ENCODE data around the gene HSPA1A. TPM values are rescaled to one million over a fixed set of nuclear protein-coding genes. Genes with fewer than 3 reads are reported as not detected.

Gene HSPA1A
- total and polyA plus RNA-seq, 9 of the 15 experiments (the other 6 are each of a cell fraction or from before 2014, with no cell fraction given), result 2.2 to 273 (median 107) TPM

- TF ChIP-seq HBP1 (CRISPR knock-in tag; IDR thresholded peaks at IDR 0.05) (peak; percentile 70; the same call in 1 of the 2 replicates), PHTF2 (CRISPR knock-in tag; IDR thresholded peaks at IDR 0.05) (peak; percentile 91; the same call in 1 of the 2 replicates), PKNOX1 (IDR thresholded peaks at IDR 0.05) (no peak), GTF2B (IDR thresholded peaks at IDR 0.05; ENCODE audit: extremely low read depth, insufficient read length) (no peak), NFIX (CRISPR knock-in tag; IDR thresholded peaks at IDR 0.05; ENCODE audit: low read depth) (no peak), HCFC1 (IDR thresholded peaks at IDR 0.05; ENCODE audit: low read depth, low read length) (peak; percentile 57), NFRKB (IDR thresholded peaks at IDR 0.05; ENCODE audit: low read depth) (no peak), GABPB1 (CRISPR knock-in tag; IDR thresholded peaks at IDR 0.05) (peak; percentile 55; the same call in 1 of the 2 replicates), ZNF717 (CRISPR knock-in tag; IDR thresholded peaks at IDR 0.05) (no peak), ZNF133 (CRISPR knock-in tag; IDR thresholded peaks at IDR 0.05) (peak; percentile 48; the same call in 1 of the 2 replicates), E2F1 (CRISPR knock-in tag; IDR thresholded peaks at IDR 0.05) (no peak), ZNF347 (CRISPR knock-in tag; IDR thresholded peaks at IDR 0.05; ENCODE audit: low read depth) (0 out of 2 replicates have a peak, but pooled peaks have one; percentile 71), ZNF274 (IDR thresholded peaks at IDR 0.05; ENCODE audit: borderline replicate concordance, low read depth, low read length) (no peak), RB1 (IDR thresholded peaks at IDR 0.05; ENCODE audit: low read depth) (no peak), USF2 (CRISPR knock-in tag; IDR thresholded peaks at IDR 0.05) (no peak), GTF2E2 (tag; IDR thresholded peaks at IDR 0.05) (peak; percentile 92)
These were observed 11.5 kb downstream of the HSPA1A start (continued) for GRCh38 chr6:31826793-31827285.
